ENCODE data around the gene DLAT. TPM values are rescaled to one million over a fixed set of nuclear protein-coding genes. Genes with fewer than 3 reads are reported as not detected.

DLAT gene
- total RNA-seq, 1 donor: 36.6 TPM

DNA sequence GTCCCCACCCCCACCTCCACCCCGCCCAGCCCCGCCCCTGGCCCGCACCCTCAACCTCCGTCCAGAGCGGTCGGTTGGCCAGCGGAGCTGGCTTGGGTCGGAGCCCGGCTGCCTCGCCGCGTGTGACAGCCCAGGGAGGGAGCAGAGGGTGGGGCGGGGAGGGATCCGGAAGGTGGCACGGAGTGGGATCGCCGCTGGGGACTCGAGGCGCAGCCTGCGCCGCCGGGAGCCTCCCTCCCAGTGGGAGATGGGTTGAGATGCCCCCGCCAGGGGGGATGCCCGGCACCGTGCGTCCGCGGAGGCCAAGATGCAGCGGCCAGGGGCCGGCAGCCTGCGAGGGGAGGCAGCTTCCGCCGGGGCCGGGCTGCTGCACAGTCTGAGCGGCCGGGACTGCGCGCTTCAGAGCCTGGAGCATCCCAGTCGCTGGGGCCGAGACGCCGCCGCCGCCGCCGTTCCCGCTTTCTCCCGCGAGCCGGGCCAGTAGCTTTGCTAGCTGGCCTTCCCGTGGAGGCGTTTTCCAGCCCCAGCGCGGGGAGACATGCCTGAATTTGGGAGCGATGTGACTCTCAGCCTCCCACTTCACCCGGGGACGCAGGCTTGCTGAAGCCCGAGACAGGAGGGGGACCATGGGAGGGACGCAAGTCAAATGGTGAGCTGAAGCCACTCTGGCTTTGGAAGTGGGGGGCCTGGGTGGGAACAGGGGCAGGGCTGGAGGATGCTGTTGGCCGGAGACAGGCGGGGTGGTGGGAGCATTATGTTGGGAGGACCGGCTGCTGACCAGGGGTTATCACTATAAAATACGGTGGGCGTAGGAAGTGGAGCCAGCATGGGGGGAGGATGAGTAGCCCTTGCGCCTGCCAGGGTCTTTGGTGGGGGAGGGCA is 47.8 kb upstream of the DLAT start:
- Histone ChIP-seq H3K4me3 (ENCODE audit: insufficient read depth, low read length) (peak overlapping the region; percentile 77), H4K20me1 (ENCODE audit: insufficient read depth, low read length) (no peaks in the 10 kb centered on the region), H2AFZ (ENCODE audit: low read length) (peak overlapping the region; percentile 59), H3K36me3 (ENCODE audit: insufficient read depth, low read length) (peaks cover 16% of the 10 kb centered on the region), H3K4me2 (ENCODE audit: insufficient read depth, low read length) (peak overlapping the region; percentile 95), H3K79me2 (ENCODE audit: insufficient read depth, low read length) (peaks cover 23% of the 10 kb centered on the region), H3K27me3 (ENCODE audit: insufficient read depth, low read length) (no peaks in the 10 kb centered on the region), H3K4me1 (ENCODE audit: insufficient read depth, low read length) (peaks cover 19% of the 10 kb centered on the region), H3K9me3 (ENCODE audit: low read depth, low read length) (no peaks in the 10 kb centered on the region), H3K27ac (ENCODE audit: low read depth, low read length) (peak overlapping the region; percentile 19)
- TF ChIP-seq, protein P1, sequence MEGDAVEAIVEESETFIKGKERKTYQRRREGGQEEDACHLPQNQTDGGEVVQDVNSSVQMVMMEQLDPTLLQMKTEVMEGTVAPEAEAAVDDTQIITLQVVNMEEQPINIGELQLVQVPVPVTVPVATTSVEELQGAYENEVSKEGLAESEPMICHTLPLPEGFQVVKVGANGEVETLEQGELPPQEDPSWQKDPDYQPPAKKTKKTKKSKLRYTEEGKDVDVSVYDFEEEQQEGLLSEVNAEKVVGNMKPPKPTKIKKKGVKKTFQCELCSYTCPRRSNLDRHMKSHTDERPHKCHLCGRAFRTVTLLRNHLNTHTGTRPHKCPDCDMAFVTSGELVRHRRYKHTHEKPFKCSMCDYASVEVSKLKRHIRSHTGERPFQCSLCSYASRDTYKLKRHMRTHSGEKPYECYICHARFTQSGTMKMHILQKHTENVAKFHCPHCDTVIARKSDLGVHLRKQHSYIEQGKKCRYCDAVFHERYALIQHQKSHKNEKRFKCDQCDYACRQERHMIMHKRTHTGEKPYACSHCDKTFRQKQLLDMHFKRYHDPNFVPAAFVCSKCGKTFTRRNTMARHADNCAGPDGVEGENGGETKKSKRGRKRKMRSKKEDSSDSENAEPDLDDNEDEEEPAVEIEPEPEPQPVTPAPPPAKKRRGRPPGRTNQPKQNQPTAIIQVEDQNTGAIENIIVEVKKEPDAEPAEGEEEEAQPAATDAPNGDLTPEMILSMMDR (IDR thresholded peaks at IDR 0.05; ENCODE audit: extremely low read depth, low read depth, low read length): no peak
- peak; percentile 95 for DNase-seq (ENCODE audit: insufficient read length, low spot score, missing footprints)

DNA sequence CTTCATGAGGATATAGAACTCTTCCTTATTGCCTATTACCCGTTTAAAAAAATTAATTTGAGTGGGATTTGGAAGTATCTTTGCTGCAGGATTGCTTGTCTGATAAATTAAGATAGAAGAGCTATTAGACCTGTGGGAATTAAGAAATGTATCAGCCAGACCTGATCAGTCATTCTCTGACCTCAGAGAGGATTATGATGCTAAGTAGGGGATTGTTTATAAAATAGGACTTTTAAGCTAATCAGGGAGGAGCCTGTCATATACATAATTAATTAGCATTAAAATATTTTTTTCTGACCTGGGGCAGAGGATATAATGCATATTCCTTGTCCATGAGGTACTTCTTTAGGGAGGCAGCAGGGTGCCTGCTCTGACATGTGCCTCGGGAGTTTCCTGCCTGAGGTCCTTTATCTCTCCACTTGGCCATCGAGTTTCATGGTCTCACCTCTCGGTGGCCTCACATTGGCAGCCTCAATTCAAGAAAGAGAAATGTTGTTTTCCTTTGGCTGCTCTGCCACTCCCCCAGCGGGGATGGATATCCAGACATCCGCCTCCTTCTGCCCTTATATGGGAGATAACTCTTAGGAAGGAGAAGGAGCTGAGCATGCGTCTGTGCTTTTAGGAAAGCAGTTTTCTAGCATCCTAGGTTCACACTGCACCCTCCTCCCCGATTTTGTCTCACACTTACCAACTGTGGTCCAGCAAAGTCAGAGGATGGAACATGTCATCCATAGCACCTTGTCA is 47.0 kb upstream of the DLAT start:
- Histone ChIP-seq H3K4me2 (ENCODE audit: insufficient read depth, low read length) (peak overlapping the region; percentile 95), H3K4me3 (ENCODE audit: insufficient read depth, low read length) (peak overlapping the region; percentile 77), H3K27ac (ENCODE audit: low read depth, low read length) (peak overlapping the region; percentile 19), H2AFZ (ENCODE audit: low read length) (peak overlapping the region; percentile 70), H4K20me1 (ENCODE audit: insufficient read depth, low read length) (no peaks in the 10 kb centered on the region), H3K79me2 (ENCODE audit: insufficient read depth, low read length) (peaks cover 23% of the 10 kb centered on the region), H3K9me3 (ENCODE audit: low read depth, low read length) (no peaks in the 10 kb centered on the region), H3K36me3 (ENCODE audit: insufficient read depth, low read length) (peaks cover 24% of the 10 kb centered on the region), H3K4me1 (ENCODE audit: insufficient read depth, low read length) (peaks cover 19% of the 10 kb centered on the region), H3K27me3 (ENCODE audit: insufficient read depth, low read length) (no peaks in the 10 kb centered on the region)
- DNase-seq (ENCODE audit: insufficient read length, low spot score, missing footprints): peak; percentile 96
- TF ChIP-seq, protein P1 (IDR thresholded peaks at IDR 0.05; ENCODE audit: extremely low read depth, low read depth, low read length): no peak

DNA sequence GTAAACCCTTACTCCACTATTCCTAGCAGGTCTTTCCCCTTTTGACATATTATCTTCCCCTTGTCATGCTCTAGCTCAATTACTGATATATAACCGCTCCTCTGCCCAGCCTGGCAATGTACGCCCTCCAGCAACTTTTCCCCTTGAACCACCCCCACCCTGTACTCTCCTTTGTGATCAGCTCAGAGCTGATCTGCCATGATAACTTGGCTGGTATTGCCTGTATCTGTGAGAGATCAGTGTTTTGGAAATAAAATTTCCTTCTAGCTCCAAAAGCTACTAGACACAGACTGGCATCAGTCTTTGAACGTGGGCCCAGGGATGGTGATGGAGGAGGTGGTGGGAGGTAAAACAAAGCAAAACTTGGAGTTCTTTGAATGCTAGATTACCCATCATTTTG is 45.1 kb upstream of the DLAT start:
- Histone ChIP-seq H3K4me2 (ENCODE audit: insufficient read depth, low read length) (no peak overlapping the region), H2AFZ (ENCODE audit: low read length) (no peak overlapping the region), H4K20me1 (ENCODE audit: insufficient read depth, low read length) (no peaks in the 10 kb centered on the region), H3K36me3 (ENCODE audit: insufficient read depth, low read length) (peaks cover 24% of the 10 kb centered on the region), H3K27ac (ENCODE audit: low read depth, low read length) (no peak overlapping the region), H3K27me3 (ENCODE audit: insufficient read depth, low read length) (no peaks in the 10 kb centered on the region), H3K4me1 (ENCODE audit: insufficient read depth, low read length) (peaks cover 19% of the 10 kb centered on the region), H3K4me3 (ENCODE audit: insufficient read depth, low read length) (no peak overlapping the region), H3K79me2 (ENCODE audit: insufficient read depth, low read length) (peaks cover 23% of the 10 kb centered on the region), H3K9me3 (ENCODE audit: low read depth, low read length) (no peaks in the 10 kb centered on the region)
- TF ChIP-seq, protein P1 (IDR thresholded peaks at IDR 0.05; ENCODE audit: extremely low read depth, low read depth, low read length): no peak
- DNase-seq (ENCODE audit: insufficient read length, low spot score, missing footprints): no peak

DNA sequence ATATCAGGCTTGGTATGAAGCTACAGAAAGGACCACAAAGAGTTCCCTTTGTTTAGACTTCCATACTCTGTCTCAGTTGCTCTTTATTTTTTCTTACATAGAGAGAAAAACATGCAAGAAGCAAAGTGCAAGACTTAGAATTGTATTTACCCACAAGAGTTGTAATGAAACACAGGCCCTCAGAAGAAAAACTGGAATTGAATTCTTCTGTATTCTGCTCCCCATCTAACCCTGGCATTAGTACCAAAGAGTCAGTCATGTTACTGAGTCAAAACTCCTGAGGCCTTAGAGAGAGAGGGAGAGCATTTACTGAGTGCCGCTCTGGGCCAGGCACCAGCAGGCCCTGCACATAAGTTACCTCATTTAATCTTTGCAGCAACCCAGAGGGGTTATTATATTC is 43.9 kb upstream of the DLAT start:
- Histone ChIP-seq H4K20me1 (ENCODE audit: insufficient read depth, low read length) (no peaks in the 10 kb centered on the region), H3K79me2 (ENCODE audit: insufficient read depth, low read length) (peaks cover 23% of the 10 kb centered on the region), H3K9me3 (ENCODE audit: low read depth, low read length) (no peaks in the 10 kb centered on the region), H2AFZ (ENCODE audit: low read length) (no peak overlapping the region), H3K4me2 (ENCODE audit: insufficient read depth, low read length) (no peak overlapping the region), H3K4me1 (ENCODE audit: insufficient read depth, low read length) (peaks cover 18% of the 10 kb centered on the region), H3K27me3 (ENCODE audit: insufficient read depth, low read length) (no peaks in the 10 kb centered on the region), H3K27ac (ENCODE audit: low read depth, low read length) (no peak overlapping the region), H3K36me3 (ENCODE audit: insufficient read depth, low read length) (peaks cover 32% of the 10 kb centered on the region), H3K4me3 (ENCODE audit: insufficient read depth, low read length) (no peak overlapping the region)
- TF ChIP-seq, protein P1 (IDR thresholded peaks at IDR 0.05; ENCODE audit: extremely low read depth, low read depth, low read length): no peak
- no peak for DNase-seq (ENCODE audit: insufficient read length, low spot score, missing footprints)
